ENCODE results near the gene OSMR. TPM values are rescaled to one million over a fixed set of nuclear protein-coding genes. Genes with fewer than 3 reads are reported as not detected.

OSMR gene
- total and polyA plus RNA-seq, 2 experiments from 2014 or later, result 37.3 to 52.5 TPM

DNA sequence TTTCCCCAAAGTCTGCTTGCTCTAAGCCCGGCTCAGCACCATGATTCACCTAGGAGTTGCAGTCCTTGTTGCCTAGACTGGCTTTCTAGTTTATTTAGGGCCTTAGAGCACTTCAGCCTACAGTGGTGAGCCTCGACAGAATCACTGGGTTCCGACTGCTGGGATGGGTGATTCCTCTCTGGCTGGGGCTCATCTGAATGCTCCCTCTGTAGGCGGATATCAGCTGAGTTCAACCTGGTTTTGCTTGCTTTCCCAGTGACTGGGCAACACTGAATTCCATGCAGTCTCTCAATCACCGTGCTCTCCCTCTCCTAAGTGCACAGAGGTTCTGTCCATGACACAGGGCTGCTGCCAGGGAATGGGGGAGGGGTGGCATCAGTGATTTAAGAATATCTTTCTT, 54.1 kb downstream of the OSMR start:
- H3F3A ChIP-seq (ENCODE audit: insufficient read depth), result peaks cover 22% of the 10 kb centered on the region
- 98 to 99% methylated on average over 5 of the region's 5 CpGs for WGBS, 2 experiments (ENCODE audit: low coverage in 1 of 2, low lambda C conversion rate in 2 of 2, missing lambda C conversion rate in 2 of 2)
- DNase-seq, result no peak
- no peak overlapping the region for H3K27ac ChIP-seq
- H3K9me3 ChIP-seq (ENCODE audit: low read depth), result no peaks in the 10 kb centered on the region
- no peak overlapping the region for H3K4me2 ChIP-seq (ENCODE audit: unreplicated experiment)
- no peak overlapping the region for H2AFZ ChIP-seq
- H3K4me3 ChIP-seq, result no peak overlapping the region
- no peaks in the 10 kb centered on the region for H3K27me3 ChIP-seq (replicated peaks; ENCODE audit: insufficient read depth)
- peaks cover 53% of the 10 kb centered on the region for H3K79me2 ChIP-seq (ENCODE audit: insufficient read depth)
- no peak for TF ChIP-seq EZH2 (IDR thresholded peaks at IDR 0.05; ENCODE audit: insufficient read depth, poor library complexity, severe bottlenecking)
- no peak for TF ChIP-seq EZH2phosphoT487 (IDR thresholded peaks at IDR 0.05; ENCODE audit: insufficient read depth, low read depth)
- in situ Hi-C loops (cut with MboI), result no loop called here
- H3K4me1 ChIP-seq (ENCODE audit: insufficient read depth), result no peaks in the 10 kb centered on the region
- no peaks in the 10 kb centered on the region for H4K20me1 ChIP-seq (ENCODE audit: insufficient read depth)
- no peaks in the 10 kb centered on the region for H3K9me2 ChIP-seq (ENCODE audit: insufficient read depth)
- H3K9ac ChIP-seq, result no peak overlapping the region
- peaks cover 44% of the 10 kb centered on the region for H3K36me3 ChIP-seq (ENCODE audit: low read depth)

DNA sequence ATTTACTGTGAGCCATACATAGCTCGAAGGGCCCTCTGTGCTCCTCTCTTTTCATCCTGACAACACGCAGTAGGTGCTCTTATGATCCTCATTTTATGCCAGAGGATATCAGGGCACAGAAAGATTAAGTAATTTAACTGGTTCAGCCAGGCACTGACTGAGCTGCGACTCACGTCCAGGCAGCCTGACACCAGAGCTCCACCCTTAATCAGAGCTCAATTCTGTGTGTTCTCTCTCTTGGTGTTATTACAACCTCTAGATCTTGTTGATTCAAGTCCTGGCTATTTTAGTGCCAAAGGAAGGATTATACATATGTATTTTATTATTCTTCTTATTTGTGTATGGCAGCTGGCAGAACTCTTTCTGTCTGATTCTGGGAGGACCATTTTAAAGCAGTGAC, 59.7 kb downstream of the OSMR start:
- TF ChIP-seq EZH2phosphoT487 (IDR thresholded peaks at IDR 0.05; ENCODE audit: insufficient read depth, low read depth) (no peak), EZH2 (IDR thresholded peaks at IDR 0.05; ENCODE audit: insufficient read depth, poor library complexity, severe bottlenecking) (no peak)
- H3K4me3 ChIP-seq, result no peak overlapping the region
- H3K9me3 ChIP-seq (ENCODE audit: low read depth), result no peaks in the 10 kb centered on the region
- H3K4me1 ChIP-seq (ENCODE audit: insufficient read depth), result peaks cover 6% of the 10 kb centered on the region; the same call in 1 of the 2 replicates
- H3K9me2 ChIP-seq (ENCODE audit: insufficient read depth), result no peaks in the 10 kb centered on the region
- no peak overlapping the region for H3K9ac ChIP-seq
- no peaks in the 10 kb centered on the region for H3K27me3 ChIP-seq (replicated peaks; ENCODE audit: insufficient read depth)
- peaks cover 25% of the 10 kb centered on the region for H3F3A ChIP-seq (ENCODE audit: insufficient read depth)
- H2AFZ ChIP-seq, result no peak overlapping the region
- peaks cover 9% of the 10 kb centered on the region; the same call in 1 of the 2 replicates for H3K79me2 ChIP-seq (ENCODE audit: insufficient read depth)
- no peaks in the 10 kb centered on the region for H4K20me1 ChIP-seq (ENCODE audit: insufficient read depth)
- 0 out of 2 replicates have a peak overlapping the region, but pooled peaks have one; percentile 16 for H3K27ac ChIP-seq
- no peak overlapping the region for H3K4me2 ChIP-seq (ENCODE audit: unreplicated experiment)
- WGBS, 2 experiments (ENCODE audit: low coverage in 1 of 2, low lambda C conversion rate in 2 of 2, missing lambda C conversion rate in 2 of 2), result 85 to 93% methylated on average over 4 of the region's 4 CpGs
- H3K36me3 ChIP-seq (ENCODE audit: low read depth), result peaks cover 61% of the 10 kb centered on the region
- DNase-seq, result peak; percentile 66
- in situ Hi-C loops (cut with MboI), result no loop called here

DNA sequence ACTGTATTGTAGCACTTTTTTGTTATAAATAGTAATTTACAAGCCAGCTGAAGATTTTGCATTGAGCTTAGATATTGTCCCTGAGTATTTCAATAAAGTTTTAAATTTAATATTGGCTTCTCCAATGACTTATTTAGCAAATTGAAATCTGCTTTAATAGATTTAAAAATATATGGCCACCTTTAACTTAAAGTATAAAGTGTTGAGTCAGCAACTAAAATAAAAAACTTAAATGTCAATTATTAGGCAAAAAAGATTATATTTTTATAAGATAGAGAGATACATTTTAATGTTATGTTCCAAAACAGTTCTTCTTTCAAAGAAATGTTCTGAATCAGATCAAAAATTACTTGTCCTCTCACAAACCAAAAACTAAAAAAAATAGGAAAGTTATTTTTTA, 60.7 kb downstream of the OSMR start:
- Histone ChIP-seq H2AFZ (no peak overlapping the region), H3K4me1 (ENCODE audit: insufficient read depth) (peaks cover 6% of the 10 kb centered on the region; the same call in 1 of the 2 replicates), H3K27ac (no peak overlapping the region), H3K9me3 (ENCODE audit: low read depth) (no peaks in the 10 kb centered on the region), H3K4me2 (ENCODE audit: unreplicated experiment) (no peak overlapping the region), H3F3A (ENCODE audit: insufficient read depth) (peaks cover 32% of the 10 kb centered on the region), H3K36me3 (ENCODE audit: low read depth) (peaks cover 63% of the 10 kb centered on the region), H3K79me2 (ENCODE audit: insufficient read depth) (0 out of 2 replicates have a peak, but pooled peaks cover 4% of the 10 kb centered on the region), H3K9me2 (ENCODE audit: insufficient read depth) (no peaks in the 10 kb centered on the region), H3K27me3 (replicated peaks; ENCODE audit: insufficient read depth) (no peaks in the 10 kb centered on the region), H3K4me3 (no peak overlapping the region), H3K9ac (no peak overlapping the region), H4K20me1 (ENCODE audit: insufficient read depth) (no peaks in the 10 kb centered on the region)
- in situ Hi-C loops (cut with MboI), result no loop called here
- DNase-seq, result no peak
- TF ChIP-seq EZH2phosphoT487 (IDR thresholded peaks at IDR 0.05; ENCODE audit: insufficient read depth, low read depth) (no peak), EZH2 (IDR thresholded peaks at IDR 0.05; ENCODE audit: insufficient read depth, poor library complexity, severe bottlenecking) (no peak)

DNA sequence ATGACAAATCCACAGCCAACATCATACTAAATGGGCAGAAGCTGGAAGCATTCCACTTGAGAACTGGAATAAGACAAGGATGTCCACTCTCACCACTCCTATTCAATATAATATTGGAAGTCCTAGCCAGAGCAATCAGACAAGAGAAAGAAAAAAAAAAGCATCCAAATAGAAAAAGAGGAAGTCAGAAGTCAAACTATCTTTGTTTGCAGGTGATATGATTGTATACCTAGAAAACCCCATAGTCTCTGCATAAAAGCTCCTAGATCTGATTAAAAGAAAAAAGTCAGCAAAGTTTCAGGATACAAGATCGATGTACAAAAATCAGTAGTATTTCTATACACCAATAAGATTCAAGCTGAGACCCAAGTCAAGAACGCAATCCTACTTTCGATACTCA, 66.1 kb downstream of the OSMR start:
- H3K79me2 ChIP-seq (ENCODE audit: insufficient read depth), result 0 out of 2 replicates have a peak, but pooled peaks cover 4% of the 10 kb centered on the region
- no peaks in the 10 kb centered on the region for H3K4me1 ChIP-seq (ENCODE audit: insufficient read depth)
- WGBS, 2 experiments (ENCODE audit: low coverage in 1 of 2, low lambda C conversion rate in 2 of 2, missing lambda C conversion rate in 2 of 2), result 94 to 97% methylated on average over 3 of the region's 3 CpGs
- H3K9me3 ChIP-seq (ENCODE audit: low read depth), result no peaks in the 10 kb centered on the region
- no peaks in the 10 kb centered on the region for H3K27me3 ChIP-seq (replicated peaks; ENCODE audit: insufficient read depth)
- H3K4me3 ChIP-seq, result no peak overlapping the region
- in situ Hi-C loops (cut with MboI), result no loop called here
- no peak for DNase-seq
- H3K9ac ChIP-seq, result no peak overlapping the region
- H3K4me2 ChIP-seq (ENCODE audit: unreplicated experiment), result no peak overlapping the region
- no peaks in the 10 kb centered on the region for H4K20me1 ChIP-seq (ENCODE audit: insufficient read depth)
- no peak overlapping the region for H2AFZ ChIP-seq
- peaks cover 23% of the 10 kb centered on the region for H3K36me3 ChIP-seq (ENCODE audit: low read depth)
- TF ChIP-seq EZH2 (IDR thresholded peaks at IDR 0.05; ENCODE audit: insufficient read depth, poor library complexity, severe bottlenecking), result no peak
- TF ChIP-seq EZH2phosphoT487 (IDR thresholded peaks at IDR 0.05; ENCODE audit: insufficient read depth, low read depth), result no peak
- H3K27ac ChIP-seq, result no peak overlapping the region
- peaks cover 35% of the 10 kb centered on the region for H3F3A ChIP-seq (ENCODE audit: insufficient read depth)
- 0 out of 2 replicates have a peak, but pooled peaks cover 5% of the 10 kb centered on the region for H3K9me2 ChIP-seq (ENCODE audit: insufficient read depth)

DNA sequence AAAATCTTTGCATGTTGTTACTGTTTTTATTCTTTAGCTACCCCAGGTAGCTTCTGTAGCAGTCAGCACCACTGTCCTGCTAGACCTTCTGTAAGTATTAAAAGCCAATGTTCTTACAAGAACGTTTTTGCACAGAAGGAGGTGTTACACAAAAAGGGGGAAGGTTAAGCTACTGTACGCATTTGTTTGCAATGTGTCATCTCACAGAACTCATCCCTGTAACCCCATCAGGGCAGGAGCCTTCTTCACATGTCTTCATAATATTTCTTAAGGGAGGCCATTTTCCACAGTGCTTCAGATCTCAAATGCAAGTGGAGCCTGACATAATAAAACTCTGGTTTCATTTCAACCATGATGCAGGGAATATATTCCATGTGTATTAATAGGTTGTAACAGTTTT, 67.9 kb downstream of the OSMR start:
- no peaks in the 10 kb centered on the region for H3K9me3 ChIP-seq (ENCODE audit: low read depth)
- 42 to 43% methylated on average over 2 of the region's 2 CpGs for WGBS, 2 experiments (ENCODE audit: low coverage in 1 of 2, low lambda C conversion rate in 2 of 2, missing lambda C conversion rate in 2 of 2)
- no peaks in the 10 kb centered on the region for H3K4me1 ChIP-seq (ENCODE audit: insufficient read depth)
- H3K36me3 ChIP-seq (ENCODE audit: low read depth), result peaks cover 34% of the 10 kb centered on the region
- H3K27ac ChIP-seq, result no peak overlapping the region
- 0 out of 2 replicates have a peak, but pooled peaks cover 4% of the 10 kb centered on the region for H3K79me2 ChIP-seq (ENCODE audit: insufficient read depth)
- H3K27me3 ChIP-seq (replicated peaks; ENCODE audit: insufficient read depth), result no peaks in the 10 kb centered on the region
- no peak for TF ChIP-seq EZH2 (IDR thresholded peaks at IDR 0.05; ENCODE audit: insufficient read depth, poor library complexity, severe bottlenecking)
- TF ChIP-seq EZH2phosphoT487 (IDR thresholded peaks at IDR 0.05; ENCODE audit: insufficient read depth, low read depth), result no peak
- no peak overlapping the region for H2AFZ ChIP-seq
- H3K9ac ChIP-seq, result no peak overlapping the region
- peak; percentile 12 for DNase-seq
- H3K9me2 ChIP-seq (ENCODE audit: insufficient read depth), result 0 out of 2 replicates have a peak, but pooled peaks cover 5% of the 10 kb centered on the region
- H3F3A ChIP-seq (ENCODE audit: insufficient read depth), result peaks cover 35% of the 10 kb centered on the region
- H4K20me1 ChIP-seq (ENCODE audit: insufficient read depth), result no peaks in the 10 kb centered on the region
- in situ Hi-C loops (cut with MboI), result no loop called here
- no peak overlapping the region for H3K4me2 ChIP-seq (ENCODE audit: unreplicated experiment)
- no peak overlapping the region for H3K4me3 ChIP-seq

Measured in GM23248 (cell line).